Activated CD4-positive, alpha-beta memory T cell treated with anti-CD3 and anti-CD28 coated beads, Interleukin-2, amount 10 ng/mL, durations not matched to agents 7 days and 5 days (primary cell): ENCODE results near the gene EPB41L2. TPM values are rescaled to one million over a fixed set of nuclear protein-coding genes. Genes with fewer than 3 reads are reported as not detected.

Source experiments
- CTCF ChIA-PET: fragments of 350-600 bp; sonication (Branson Sonifier 250); formaldehyde crosslinking; loops from one replicate; lab custom pipeline; 2021; ENCODE audit warnings: antibody characterized with exemption, inconsistent platforms; lab: Charles Lee
- POLR2A ChIA-PET: fragments of 350-600 bp; sonication (Branson Sonifier 250); formaldehyde crosslinking; loops from one replicate; lab custom pipeline; 2021; ENCODE audit warnings: antibody characterized with exemption; lab: Charles Lee
- DNase-seq: peaks from one replicate; pipeline ENCODE4 v3.0.0-alpha.2; 2020
- H3K27ac Mint-ChIP-seq: one replicate; pipeline ENCODE4 v1.8.0; 2021; ENCODE audit warnings: mild to moderate bottlenecking, mixed read lengths
- H3K27me3 Mint-ChIP-seq: one replicate; pipeline ENCODE4 v1.8.0; 2021; ENCODE audit warnings: mixed read lengths
- H3K36me3 Mint-ChIP-seq: one replicate; pipeline ENCODE4 v1.8.0; 2021; ENCODE audit warnings: low read depth, mixed read lengths
- H3K4me1 Mint-ChIP-seq: one replicate; pipeline ENCODE4 v1.8.0; 2021; ENCODE audit warnings: mixed read lengths
- H3K4me3 Mint-ChIP-seq: one replicate; pipeline ENCODE4 v1.8.0; 2021; ENCODE audit warnings: mild to moderate bottlenecking, mixed read lengths
- H3K9me3 Mint-ChIP-seq: one replicate; pipeline ENCODE4 v1.8.0; 2021; ENCODE audit warnings: mixed read lengths
- total RNA-seq, 2 experiments: library from RNA; stranded (reverse); gene quantifications; one replicate each; pipeline ENCODE4 v1.2.3, GENCODE V29; 2021

The EPB41L2 gene
- total RNA-seq, 2 experiments from 2014 or later = 24.8 to 25.6 TPM

DNA sequence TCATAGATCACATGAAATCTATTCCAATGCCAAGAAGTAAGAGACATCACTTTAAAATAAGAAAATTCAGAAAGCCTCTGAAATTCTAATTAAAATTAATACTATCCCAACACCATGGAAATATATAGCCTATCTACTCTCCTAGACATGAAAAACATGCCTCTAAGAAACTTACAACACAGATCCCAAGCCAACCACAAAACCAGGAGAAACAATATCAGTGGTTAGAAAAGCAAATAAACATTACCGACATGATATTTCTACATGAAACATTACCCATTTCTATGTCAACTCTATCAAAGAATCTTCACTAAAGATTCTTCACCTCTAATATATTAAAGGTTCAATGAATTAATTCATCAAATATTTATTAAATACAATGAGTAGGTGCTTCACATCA, 4.8 kb downstream of the EPB41L2 start:
- Mint-ChIP-seq H3K27ac (no peak overlapping the region), H3K9me3 (peaks cover 21% of the 10 kb centered on the region), H3K27me3 (peaks cover 5% of the 10 kb centered on the region), H3K36me3 (peaks cover 9% of the 10 kb centered on the region), H3K4me1 (peaks cover 15% of the 10 kb centered on the region), H3K4me3 (no peak overlapping the region)
- ChIA-PET POLR2A (no interaction called here), CTCF (no interaction called here)
- no peak for DNase-seq

DNA sequence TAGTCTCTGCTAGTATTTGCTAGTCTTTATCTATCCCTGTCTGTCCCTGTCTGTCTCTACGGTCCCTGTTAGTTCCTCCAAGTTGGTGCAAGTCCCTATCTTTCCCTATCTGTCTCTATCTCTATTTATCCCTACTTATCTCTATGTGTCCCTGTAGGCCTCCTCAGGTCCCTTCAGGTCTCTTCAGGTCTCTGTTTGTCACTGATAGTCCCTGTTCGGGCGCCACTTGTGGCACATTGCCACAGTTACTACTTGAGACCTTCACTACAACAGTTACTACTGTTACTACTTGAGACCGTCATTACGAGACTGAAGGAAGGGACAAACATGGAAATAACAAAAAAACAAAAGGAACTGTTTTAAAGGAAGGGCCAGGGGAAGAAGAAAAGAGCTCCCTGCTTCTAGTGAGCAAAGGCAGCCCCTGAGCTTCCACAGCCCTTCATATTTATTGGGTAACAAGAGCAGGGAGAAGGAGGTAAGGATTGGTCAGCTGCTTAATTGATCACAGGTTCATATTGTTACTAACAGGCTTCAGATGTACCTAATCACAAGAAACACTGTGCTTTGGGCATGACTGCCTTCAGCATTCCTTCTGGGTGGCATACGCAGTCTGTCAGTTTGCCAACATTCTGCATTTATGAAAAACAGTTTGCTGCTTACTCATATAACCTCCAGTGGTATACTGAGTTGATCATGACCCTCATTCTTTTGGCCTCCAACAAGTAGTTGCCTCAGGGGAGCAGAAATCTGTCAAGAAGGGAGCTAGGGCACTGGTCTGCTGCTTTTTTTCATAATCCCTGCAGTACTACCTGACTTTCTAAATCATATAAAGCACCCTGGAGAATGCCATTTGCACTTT, 8.4 kb downstream of the EPB41L2 start:
- H3K4me1 Mint-ChIP-seq = no peaks in the 10 kb centered on the region
- H3K9me3 Mint-ChIP-seq = peaks cover 27% of the 10 kb centered on the region
- H3K27ac Mint-ChIP-seq = no peak overlapping the region
- H3K4me3 Mint-ChIP-seq = no peak overlapping the region
- ChIA-PET CTCF (no interaction called here), POLR2A (no interaction called here)
- H3K27me3 Mint-ChIP-seq = no peaks in the 10 kb centered on the region
- DNase-seq = no peak
- H3K36me3 Mint-ChIP-seq = peaks cover 17% of the 10 kb centered on the region

- no peaks in the 10 kb centered on the region for H3K27me3 Mint-ChIP-seq
- no peak overlapping the region for H3K27ac Mint-ChIP-seq
- peaks cover 17% of the 10 kb centered on the region for H3K36me3 Mint-ChIP-seq
- ChIA-PET CTCF (no interaction called here), POLR2A (no interaction called here)
- no peak overlapping the region for H3K4me3 Mint-ChIP-seq
- DNase-seq = no peak
- H3K4me1 Mint-ChIP-seq = no peaks in the 10 kb centered on the region
- peaks cover 27% of the 10 kb centered on the region for H3K9me3 Mint-ChIP-seq
These were observed 9.4 kb downstream of the EPB41L2 start for GRCh38 chr6:131053546-131054240.

DNA sequence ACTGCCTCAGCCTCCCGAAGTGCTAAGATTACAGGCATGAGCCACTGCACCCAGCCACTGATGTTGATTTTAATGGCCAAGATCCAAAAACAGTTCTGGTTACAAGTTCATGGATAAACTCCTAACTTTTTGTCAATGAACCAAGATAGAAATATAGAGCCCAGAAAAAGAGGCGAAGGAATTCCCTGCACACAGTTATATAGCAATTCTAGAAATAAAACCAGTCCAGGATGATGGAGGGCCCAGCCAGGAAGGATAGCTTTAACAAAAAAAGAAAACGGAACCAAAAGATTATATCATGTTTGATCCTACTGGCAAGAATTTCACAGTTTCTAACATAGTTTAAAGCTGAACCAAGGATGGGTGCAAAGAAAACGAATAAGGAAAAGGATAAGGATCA, 10.9 kb downstream of the EPB41L2 start:
- POLR2A ChIA-PET = no interaction called here
- Mint-ChIP-seq H3K27me3 (no peaks in the 10 kb centered on the region), H3K4me1 (no peaks in the 10 kb centered on the region), H3K4me3 (no peak overlapping the region), H3K36me3 (peaks cover 17% of the 10 kb centered on the region), H3K9me3 (peaks cover 27% of the 10 kb centered on the region), H3K27ac (no peak overlapping the region)
- no peak for DNase-seq
- CTCF ChIA-PET = no interaction called here

DNA sequence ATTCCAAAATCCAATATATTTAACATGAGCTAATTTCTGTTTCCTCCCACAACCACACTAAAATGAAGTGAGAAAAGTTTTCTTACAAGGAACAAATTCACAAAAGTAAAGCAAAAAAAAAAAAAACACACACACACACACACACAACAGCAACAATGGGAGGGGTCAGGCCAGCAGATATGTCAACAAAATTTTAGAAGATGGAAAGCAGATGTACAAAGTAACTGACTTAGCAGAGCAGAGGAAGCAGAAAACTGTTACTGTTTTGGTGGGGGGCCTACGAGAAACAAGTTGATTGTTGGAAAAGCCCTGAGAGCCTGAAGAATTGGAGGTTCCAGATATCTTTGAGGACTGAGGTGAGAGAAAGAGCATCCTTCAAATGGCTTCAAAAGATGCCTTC, 11.7 kb downstream of the EPB41L2 start:
- Mint-ChIP-seq H3K27me3 (no peaks in the 10 kb centered on the region), H3K4me3 (no peak overlapping the region), H3K36me3 (peaks cover 17% of the 10 kb centered on the region), H3K9me3 (peaks cover 25% of the 10 kb centered on the region), H3K4me1 (no peaks in the 10 kb centered on the region), H3K27ac (no peak overlapping the region)
- DNase-seq = no peak
- POLR2A ChIA-PET = interaction anchor here (0.6 kb wide), 1 partner anchor 14 kb away, joined by 3 read pairs; no protein-coding TSS in a partner anchor
- CTCF ChIA-PET = interaction anchor here (0.6 kb wide), 1 partner anchor 351 kb away, joined by 4 read pairs; no protein-coding TSS in a partner anchor

DNA sequence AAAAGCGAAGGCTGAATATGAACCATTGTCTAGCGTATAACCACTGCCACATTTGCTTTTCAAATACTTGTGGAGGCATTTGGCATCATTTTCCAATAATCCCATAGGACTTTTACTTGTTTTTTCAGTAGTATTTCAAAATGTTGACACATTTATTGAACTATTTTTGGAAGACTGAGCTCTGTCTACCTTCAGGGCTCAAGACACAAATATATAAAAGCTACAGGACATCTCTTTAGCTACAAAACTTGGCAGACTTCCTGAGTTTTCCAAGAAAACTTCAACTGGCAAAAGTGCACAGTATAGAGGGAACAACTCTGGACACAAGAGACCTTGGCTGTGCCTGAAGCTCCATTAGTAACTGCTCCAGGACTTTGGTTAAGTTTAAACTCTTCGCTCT, 13.4 kb downstream of the EPB41L2 start:
- DNase-seq = no peak
- no peaks in the 10 kb centered on the region for H3K4me1 Mint-ChIP-seq
- CTCF ChIA-PET = no interaction called here
- POLR2A ChIA-PET = no interaction called here
- H3K36me3 Mint-ChIP-seq = peaks cover 17% of the 10 kb centered on the region
- peaks cover 16% of the 10 kb centered on the region for H3K9me3 Mint-ChIP-seq
- no peaks in the 10 kb centered on the region for H3K27me3 Mint-ChIP-seq
- no peak overlapping the region for H3K4me3 Mint-ChIP-seq
- no peak overlapping the region for H3K27ac Mint-ChIP-seq

- Mint-ChIP-seq H3K36me3 (peaks cover 11% of the 10 kb centered on the region), H3K4me3 (no peak overlapping the region), H3K27me3 (no peaks in the 10 kb centered on the region), H3K4me1 (no peaks in the 10 kb centered on the region), H3K9me3 (peaks cover 10% of the 10 kb centered on the region), H3K27ac (no peak overlapping the region)
- no peak for DNase-seq
- ChIA-PET CTCF (no interaction called here), POLR2A (no interaction called here)
These were observed 14.0 kb downstream of the EPB41L2 start for GRCh38 chr6:131048933-131049515.

- DNase-seq = no peak
- H3K27ac Mint-ChIP-seq = no peak overlapping the region
- no peak overlapping the region for H3K4me3 Mint-ChIP-seq
- H3K36me3 Mint-ChIP-seq = peaks cover 8% of the 10 kb centered on the region
- H3K9me3 Mint-ChIP-seq = peaks cover 6% of the 10 kb centered on the region
- H3K27me3 Mint-ChIP-seq = no peaks in the 10 kb centered on the region
- POLR2A ChIA-PET = no interaction called here
- no peaks in the 10 kb centered on the region for H3K4me1 Mint-ChIP-seq
- CTCF ChIA-PET = no interaction called here
These were observed 14.6 kb downstream of the EPB41L2 start for GRCh38 chr6:131048459-131048858.

GRCh38 chr6:131045139-131045538, 17.9 kb downstream of the EPB41L2 start:
- CTCF ChIA-PET = no interaction called here

DNA sequence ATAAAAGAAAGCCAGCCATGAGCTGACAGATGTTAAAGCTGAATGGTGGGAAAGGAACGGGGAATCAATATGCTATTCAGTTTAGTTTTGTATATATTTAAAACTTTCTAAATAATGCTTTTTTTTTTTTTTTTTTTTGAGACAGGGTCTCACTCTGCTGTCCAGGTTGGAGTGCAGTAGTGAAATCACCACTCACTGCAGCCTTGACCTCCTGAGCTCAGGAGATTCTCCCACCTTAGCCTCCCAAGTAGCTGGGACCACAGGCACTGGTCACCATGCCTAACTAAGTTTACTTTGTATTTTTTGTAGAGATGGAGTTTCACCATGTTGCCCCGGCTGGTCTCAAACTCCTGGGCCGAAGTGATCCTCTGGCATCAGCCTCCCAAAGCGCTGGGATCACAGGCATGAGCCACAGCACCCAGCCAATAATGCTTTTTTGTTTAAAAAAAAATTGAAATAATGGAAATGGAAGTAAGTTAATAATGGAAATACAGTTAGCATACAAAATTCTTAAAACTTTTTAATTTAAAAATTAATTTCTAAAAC, 19.1 kb downstream of the EPB41L2 start:
- no peak for DNase-seq
- CTCF ChIA-PET = interaction anchor here (0.7 kb wide), 1 partner anchor 112 kb away, joined by 3 read pairs; no protein-coding TSS in a partner anchor
- Mint-ChIP-seq H3K36me3 (no peaks in the 10 kb centered on the region), H3K4me3 (no peak overlapping the region), H3K27me3 (no peaks in the 10 kb centered on the region), H3K9me3 (no peaks in the 10 kb centered on the region), H3K27ac (no peak overlapping the region), H3K4me1 (no peaks in the 10 kb centered on the region)
- POLR2A ChIA-PET = no interaction called here

More at GRCh38 chr6:131045139-131045538, 17.9 kb downstream of the EPB41L2 start:
- Mint-ChIP-seq H3K4me3 (no peak overlapping the region), H3K36me3 (no peaks in the 10 kb centered on the region), H3K27ac (no peak overlapping the region), H3K4me1 (no peaks in the 10 kb centered on the region), H3K27me3 (no peaks in the 10 kb centered on the region), H3K9me3 (no peaks in the 10 kb centered on the region)
- POLR2A ChIA-PET = no interaction called here
- DNase-seq = no peak

GRCh38 chr6:131042664-131043063, 20.4 kb downstream of the EPB41L2 start:
- ChIA-PET POLR2A (no interaction called here), CTCF (no interaction called here)
- Mint-ChIP-seq H3K36me3 (no peaks in the 10 kb centered on the region), H3K4me3 (no peak overlapping the region), H3K4me1 (no peaks in the 10 kb centered on the region), H3K27me3 (no peaks in the 10 kb centered on the region), H3K27ac (no peak overlapping the region), H3K9me3 (no peaks in the 10 kb centered on the region)
- no peak for DNase-seq

GRCh38 chr6:131041814-131042213, 21.2 kb downstream of the EPB41L2 start:
- H3K27me3 Mint-ChIP-seq = no peaks in the 10 kb centered on the region
- no peak overlapping the region for H3K4me3 Mint-ChIP-seq
- no peaks in the 10 kb centered on the region for H3K4me1 Mint-ChIP-seq
- H3K9me3 Mint-ChIP-seq = no peaks in the 10 kb centered on the region
- ChIA-PET POLR2A (no interaction called here), CTCF (no interaction called here)
- no peaks in the 10 kb centered on the region for H3K36me3 Mint-ChIP-seq
- no peak for DNase-seq
- no peak overlapping the region for H3K27ac Mint-ChIP-seq

- H3K36me3 Mint-ChIP-seq = no peaks in the 10 kb centered on the region
- H3K9me3 Mint-ChIP-seq = no peaks in the 10 kb centered on the region
- H3K27me3 Mint-ChIP-seq = no peaks in the 10 kb centered on the region
- H3K4me1 Mint-ChIP-seq = no peaks in the 10 kb centered on the region
- H3K4me3 Mint-ChIP-seq = no peak overlapping the region
- CTCF ChIA-PET = no interaction called here
- POLR2A ChIA-PET = no interaction called here
- DNase-seq = no peak
- H3K27ac Mint-ChIP-seq = no peak overlapping the region
These were observed 22.2 kb downstream of the EPB41L2 start for GRCh38 chr6:131040866-131041265.
